ENCODE data around the gene CEBPA.

Gene CEBPA

DNA sequence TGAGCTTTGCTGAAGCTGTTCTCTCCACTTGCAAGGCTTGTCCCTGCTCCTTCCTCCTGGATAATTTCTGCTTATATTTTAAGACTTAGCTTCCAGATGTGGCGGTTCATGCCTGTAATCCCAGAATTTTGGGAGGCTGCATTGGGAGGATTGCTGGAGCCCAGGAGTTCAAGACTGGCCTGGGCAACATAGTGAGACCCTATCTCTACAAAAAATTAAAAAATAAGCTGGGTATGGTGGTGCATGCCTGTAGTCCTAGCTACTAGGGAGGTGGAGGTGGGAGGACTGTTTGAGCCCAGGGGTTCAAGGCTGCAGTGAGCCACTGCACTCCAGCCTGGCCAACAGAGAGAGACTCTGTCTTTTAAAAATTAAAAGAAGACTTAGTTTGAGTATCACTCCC, 31.6 kb downstream of the CEBPA start:
- DNase-seq: no peak

DNA sequence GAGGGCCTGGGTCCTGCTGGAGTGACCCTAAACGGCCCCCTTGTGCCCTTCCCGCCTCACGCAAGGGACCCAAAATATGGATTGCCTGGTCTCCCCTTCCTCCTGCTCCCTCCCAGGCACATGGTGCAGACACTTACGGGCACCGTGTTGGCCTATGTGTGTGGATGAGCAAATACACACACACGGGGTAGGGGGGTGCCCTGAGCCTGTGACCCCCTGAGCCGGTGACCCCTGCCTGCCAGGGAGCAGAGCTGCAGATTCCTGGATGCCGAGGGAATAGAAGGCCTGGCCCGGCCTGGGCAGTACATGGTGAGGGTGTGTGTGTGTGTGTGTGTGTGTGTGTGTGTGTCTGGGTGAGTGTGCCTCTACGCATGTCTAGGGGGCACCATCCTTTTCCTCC, 33.3 kb downstream of the CEBPA start:
- no peak for DNase-seq

DNA sequence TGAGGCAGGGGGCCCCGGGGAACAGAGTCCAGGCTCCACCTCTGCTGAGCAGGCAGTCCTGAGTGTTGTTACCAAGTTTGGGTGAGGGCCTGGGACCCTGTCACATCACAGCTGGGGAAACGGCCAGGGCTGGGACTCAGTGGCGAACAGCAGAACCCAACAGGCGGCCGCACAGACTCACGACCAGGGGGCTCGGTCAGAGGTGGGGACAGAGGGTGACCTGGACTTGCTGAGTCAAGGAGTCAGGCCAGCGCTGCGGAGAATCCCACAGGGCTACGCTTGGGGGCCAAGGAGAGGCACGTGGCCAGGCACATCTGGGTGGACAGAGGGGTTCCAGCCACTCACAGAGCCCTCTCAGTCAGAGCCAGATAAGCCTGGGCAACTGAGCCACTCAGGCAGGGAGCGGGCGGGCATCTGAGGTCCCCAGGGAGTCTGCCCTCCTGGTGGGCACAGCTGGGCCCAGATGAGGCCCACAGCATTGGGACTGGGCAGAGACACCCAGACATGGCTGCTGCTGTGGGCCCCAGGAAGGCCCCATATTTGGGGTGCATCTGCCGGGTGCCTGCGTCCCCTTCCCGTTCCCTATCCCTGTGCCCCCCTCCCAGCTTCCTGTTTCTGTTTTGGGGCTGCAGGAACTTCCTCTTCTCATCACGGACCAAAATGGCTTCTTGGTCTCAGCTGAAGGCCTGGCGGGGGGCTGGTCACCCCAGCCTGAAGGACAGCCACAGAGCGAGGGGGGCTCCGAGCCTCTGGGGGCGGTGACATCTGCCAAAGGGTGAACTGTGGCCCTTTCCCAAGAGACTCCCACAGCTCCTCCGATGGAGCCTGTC, 34.0 kb downstream of the CEBPA start:
- DNase-seq: no peak

GRCh38 chr19:33267706-33268105, 34.6 kb downstream of the CEBPA start:
- DNase-seq: no peak

DNA sequence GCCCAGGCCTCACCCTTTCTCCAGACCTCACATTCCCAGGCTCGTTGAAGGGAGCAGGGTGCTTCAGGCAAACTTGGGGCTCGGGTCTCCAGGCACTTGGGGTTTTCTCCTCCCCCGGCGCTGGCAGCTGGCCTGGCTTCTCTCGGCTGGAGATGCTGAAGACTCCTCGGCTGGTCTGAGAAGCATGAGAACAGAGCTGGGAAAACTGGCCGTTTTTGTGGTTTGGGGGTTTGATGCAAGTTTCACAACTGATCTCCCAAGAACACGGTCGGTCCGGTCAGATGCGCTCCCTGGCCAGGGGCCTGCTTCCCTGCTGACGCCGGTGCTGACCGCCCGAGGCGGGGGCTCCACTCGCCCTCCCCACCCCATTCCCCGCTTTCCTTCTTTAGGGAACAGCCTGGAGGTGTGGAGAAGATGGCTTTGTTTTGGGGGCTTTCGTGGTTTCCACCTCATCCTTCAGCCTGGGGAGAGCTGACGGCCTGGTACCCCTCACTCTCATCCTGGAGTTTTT, 35.3 kb downstream of the CEBPA start:
- DNase-seq: no peak

DNA sequence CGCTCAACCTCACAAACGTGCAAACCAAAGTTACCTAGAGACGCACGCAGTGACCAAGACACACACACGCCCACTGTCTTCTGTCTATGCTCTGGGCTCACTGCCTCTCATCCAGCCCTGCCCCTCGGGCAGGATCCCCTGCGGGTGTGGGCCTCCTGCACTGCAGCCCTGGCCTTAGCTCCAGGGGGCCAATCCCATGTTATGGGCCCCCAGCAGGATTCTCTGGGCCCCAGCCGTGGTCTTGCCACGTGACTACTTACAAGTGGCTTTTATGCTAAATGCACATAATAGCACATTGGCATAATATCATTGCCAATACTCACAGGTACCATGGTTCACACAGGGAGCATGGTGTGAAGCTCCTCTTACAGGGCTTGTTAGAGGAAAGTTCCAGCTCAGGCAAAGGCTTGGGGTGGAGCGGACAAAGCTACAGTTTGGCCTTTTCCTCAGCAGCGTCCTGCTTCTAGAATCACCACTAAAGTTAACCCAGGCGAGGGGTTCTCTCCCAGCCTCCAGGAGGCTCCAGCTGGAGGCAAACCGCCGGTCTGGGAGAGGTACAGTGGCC, 37.4 kb downstream of the CEBPA start:
- no peak for DNase-seq

DNA sequence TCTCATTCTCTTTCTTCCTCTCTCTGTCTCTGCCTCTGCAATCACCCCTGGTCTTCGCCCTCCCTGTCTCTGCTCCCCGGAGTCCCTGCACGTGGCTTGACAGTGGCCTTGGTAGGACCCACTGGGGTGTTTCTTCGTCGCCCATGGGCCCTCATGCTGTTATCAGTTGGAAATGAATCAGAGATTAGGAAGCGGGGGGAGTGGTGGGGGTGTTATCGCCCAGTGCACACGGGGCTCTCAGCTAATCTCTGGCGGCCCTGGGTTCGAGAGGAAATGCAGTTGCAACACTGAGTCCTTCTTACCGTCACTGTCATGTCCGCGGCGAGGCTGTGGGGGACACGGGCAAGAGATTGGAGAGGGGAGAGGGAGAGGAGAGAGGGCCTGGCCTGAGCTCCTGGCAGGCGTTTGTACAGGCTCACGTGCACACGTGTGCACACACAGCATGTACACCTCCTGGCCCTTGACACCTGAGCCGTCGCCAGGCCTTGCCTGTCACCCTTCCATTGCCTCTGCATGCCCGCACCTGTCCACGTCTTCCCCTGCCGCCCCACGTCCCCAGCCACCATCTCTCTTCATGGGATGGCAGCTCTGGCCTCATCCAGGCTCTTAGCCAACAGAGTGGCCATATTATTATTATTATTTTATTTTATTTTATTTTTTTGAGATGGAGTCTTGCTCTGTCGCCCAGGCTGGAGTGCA, 38.9 kb downstream of the CEBPA start:
- no peak for DNase-seq

DNA sequence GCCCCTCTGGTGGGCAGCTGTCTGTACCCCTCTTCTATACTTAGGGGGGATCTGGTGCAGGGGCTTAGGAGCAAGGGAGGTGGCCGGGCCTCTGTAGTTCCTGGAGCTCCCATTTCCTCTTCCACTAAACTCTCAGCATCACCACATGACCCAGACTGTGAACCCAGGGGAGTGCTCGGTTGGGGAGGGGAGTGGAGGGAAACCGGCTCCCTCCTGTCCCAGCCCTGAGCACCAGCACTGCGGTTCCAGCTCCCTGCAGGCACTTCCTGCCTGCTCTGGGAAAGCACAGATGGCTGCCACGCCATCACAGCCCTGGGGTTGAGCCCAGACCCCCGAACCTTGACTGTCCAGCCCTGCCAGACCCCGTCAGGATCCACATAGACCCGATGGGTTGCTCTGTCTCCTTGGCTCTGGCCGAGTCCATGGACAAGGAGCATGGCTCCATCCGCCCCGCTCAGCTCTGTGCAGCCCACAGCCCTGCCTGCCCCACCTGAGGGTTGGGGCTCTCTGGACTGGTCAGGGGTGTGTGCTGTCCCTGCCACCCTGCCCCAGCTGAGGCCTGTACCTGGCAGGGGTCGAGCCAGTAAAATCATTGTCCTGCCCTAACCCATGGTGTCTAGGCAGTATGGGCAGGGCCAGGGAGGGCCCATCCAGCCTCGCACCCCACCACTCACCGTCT, 40.7 kb downstream of the CEBPA start:
- no peak for DNase-seq

DNA sequence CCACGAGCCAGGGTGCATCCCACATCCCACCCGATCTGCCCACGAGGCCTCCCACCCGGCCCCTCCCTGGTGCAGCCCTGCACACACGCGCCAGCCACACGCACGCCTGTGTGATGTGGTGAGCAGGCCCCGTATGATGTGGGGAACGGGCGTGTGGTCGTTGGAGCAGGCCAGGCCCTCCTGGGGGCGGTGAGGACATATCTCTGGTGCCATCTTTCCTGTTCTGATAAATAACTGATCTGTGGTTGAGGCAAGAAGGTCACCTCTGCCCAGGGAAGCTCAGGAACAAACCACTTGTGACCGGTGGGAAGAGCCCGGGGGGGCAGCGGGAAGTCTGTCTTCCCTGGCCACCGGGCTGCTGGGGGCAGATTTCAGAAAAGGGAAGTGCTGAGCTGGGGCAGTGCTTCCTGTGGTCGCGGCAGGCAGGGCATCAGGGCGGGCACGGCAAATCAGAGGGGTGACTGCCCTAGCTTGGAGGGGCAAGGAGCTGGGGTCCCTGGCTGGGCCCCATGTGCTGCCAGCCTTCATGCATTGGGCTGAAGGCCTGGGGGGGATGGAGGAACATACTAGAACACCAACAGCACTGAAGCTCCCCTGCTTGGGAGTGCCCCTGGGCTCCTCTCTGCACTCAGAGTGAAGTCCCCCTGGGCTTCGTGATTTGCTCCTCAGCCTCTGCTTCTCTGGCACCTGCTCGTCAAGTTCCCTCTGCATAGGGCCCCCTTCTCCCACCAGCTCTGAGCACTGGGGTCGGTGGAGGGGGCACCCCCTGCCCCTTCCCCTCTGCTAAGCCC, 41.5 kb downstream of the CEBPA start:
- no peak for DNase-seq

- no peak for DNase-seq
These were observed 42.8 kb downstream of the CEBPA start for GRCh38 chr19:33259539-33259938.

GRCh38 chr19:33257828-33258227, 44.5 kb downstream of the CEBPA start:
- DNase-seq: no peak

DNA sequence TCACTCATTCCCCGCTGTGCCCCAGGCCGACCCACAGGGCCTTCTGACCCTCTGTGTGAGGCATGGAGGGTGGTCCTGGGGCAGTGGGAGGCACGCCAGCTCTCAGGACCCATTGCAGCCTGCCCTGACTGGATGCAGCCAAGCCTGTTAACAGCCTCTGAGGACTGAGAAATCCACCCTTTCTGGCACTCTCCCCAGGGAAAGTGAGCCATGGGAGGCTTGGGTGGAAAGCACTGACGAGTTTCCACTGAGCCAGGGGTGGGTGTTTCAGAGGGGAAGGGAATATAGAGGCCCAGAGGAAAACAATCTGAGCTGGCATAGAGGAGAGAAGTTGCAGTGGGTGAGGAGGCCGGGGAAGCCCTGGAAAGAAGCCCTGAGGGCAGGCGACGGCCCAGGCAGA, 46.1 kb downstream of the CEBPA start:
- DNase-seq: no peak

GRCh38 chr19:33255781-33256180, 46.6 kb downstream of the CEBPA start:
- no peak for DNase-seq

DNA sequence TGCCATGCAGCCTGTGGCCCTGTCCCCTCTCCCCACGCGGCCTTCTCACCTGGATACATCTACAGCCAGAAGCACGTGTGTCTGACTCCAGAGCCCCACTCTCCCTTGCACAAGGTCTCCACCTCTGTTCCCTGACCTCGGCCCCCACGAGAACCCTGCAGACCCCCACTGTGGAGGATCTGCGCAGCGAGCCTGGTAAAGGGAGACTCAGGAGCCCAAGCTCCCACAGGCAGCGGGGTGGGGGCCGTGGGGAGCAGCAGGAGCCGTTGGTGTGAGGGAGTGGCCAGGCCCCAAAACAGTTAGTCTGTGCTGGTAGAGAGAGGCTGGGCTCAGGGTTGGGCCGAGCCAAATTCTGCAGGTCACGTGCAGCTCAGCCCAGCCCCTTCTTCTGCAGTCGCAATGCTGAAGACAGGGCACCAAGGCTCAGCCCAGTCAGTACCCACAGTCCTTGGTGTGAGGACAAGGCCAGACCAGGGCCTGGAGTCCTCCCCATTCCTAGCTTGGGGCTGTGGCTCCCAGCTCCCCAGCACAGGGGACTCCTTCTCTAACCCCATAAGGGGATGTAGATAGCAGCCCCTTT, 48.0 kb downstream of the CEBPA start:
- no peak for DNase-seq

- no peak for DNase-seq
These were observed 49.4 kb downstream of the CEBPA start for GRCh38 chr19:33252971-33253370.

GRCh38 chr19:33252418-33252962, 49.8 kb downstream of the CEBPA start:
- no peak for DNase-seq

- no peak for DNase-seq
These were observed 50.7 kb downstream of the CEBPA start for GRCh38 chr19:33251526-33252090.

- no peak for DNase-seq
These were observed 51.3 kb downstream of the CEBPA start for GRCh38 chr19:33251076-33251475.

- DNase-seq: no peak
These were observed 51.8 kb downstream of the CEBPA start for GRCh38 chr19:33250500-33250899.

Measured in fibroblast of skin of right quadriceps (primary cell).